HUES6 (cell line): ENCODE measurements around the gene DSTN.
A peak's percentile ranks its signal among the peaks of the same experiment; 100 is the strongest.

ENCODE experiments used
- H3K27ac ChIP-seq: 2 replicates; pipeline ENCODE4 v1.7.0; 2013; ENCODE audit warnings: low read depth, mild to moderate bottlenecking, low read length, inconsistent platforms
- H3K27me3 ChIP-seq: 2 replicates; pipeline ENCODE4 v1.6.1; 2013; ENCODE audit warnings: low read length; ENCODE audit not compliant: control insufficient read depth, insufficient read depth
- H3K36me3 ChIP-seq: 2 replicates; pipeline ENCODE4 v1.6.1; 2013; ENCODE audit warnings: low read length; ENCODE audit not compliant: control insufficient read depth, insufficient read depth
- H3K4me1 ChIP-seq: 2 replicates; pipeline ENCODE4 v1.6.1; 2013; ENCODE audit warnings: low read length; ENCODE audit not compliant: control insufficient read depth, insufficient read depth
- H3K4me3 ChIP-seq: 2 replicates; pipeline ENCODE4 v1.5.1; 2013; ENCODE audit warnings: low read depth, low read length
- H3K9ac ChIP-seq: one replicate; pipeline ENCODE4 v1.6.1; 2013; ENCODE audit warnings: mild to moderate bottlenecking, low read length
- H3K9me3 ChIP-seq: 2 replicates; pipeline ENCODE4 v1.6.1; 2013; ENCODE audit warnings: low read depth, low read length; ENCODE audit not compliant: control insufficient read depth, insufficient read depth

DSTN gene

GRCh38 chr20:17617868-17618672 lies 48.2 kb downstream of the DSTN start:
- no peak overlapping the region for H3K4me3 ChIP-seq
- H3K27me3 ChIP-seq: no peaks in the 10 kb centered on the region
- H3K36me3 ChIP-seq: peaks cover 90% of the 10 kb centered on the region
- no peak overlapping the region for H3K27ac ChIP-seq
- H3K9me3 ChIP-seq: no peaks in the 10 kb centered on the region
- H3K9ac ChIP-seq: no peak overlapping the region
- peaks cover 3% of the 10 kb centered on the region; the same call in 1 of the 2 replicates for H3K4me1 ChIP-seq

DNA sequence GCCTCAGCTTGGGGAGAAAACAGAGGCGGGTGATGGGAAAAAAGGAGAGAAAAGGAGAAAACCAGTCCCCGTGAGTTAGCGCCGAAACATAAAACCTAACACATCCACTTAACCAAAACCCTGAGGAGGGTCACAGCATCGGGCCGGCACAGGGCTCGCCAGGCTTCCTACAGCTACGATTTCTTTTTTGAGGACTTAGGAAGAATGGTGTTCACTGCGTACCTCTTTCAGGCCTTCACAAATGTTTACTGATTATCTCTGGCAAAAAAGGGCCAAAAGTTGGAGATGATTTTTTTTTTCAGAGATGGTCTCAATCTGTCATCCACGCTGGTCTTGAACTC lies 48.8 kb downstream of the DSTN start:
- Histone ChIP-seq H3K27ac (no peak overlapping the region), H3K36me3 (peaks cover 93% of the 10 kb centered on the region), H3K27me3 (no peaks in the 10 kb centered on the region), H3K9me3 (no peaks in the 10 kb centered on the region), H3K4me1 (peaks cover 3% of the 10 kb centered on the region; the same call in 1 of the 2 replicates), H3K4me3 (no peak overlapping the region), H3K9ac (no peak overlapping the region)

GRCh38 chr20:17619351-17620093 lies 49.6 kb downstream of the DSTN start:
- peaks cover 95% of the 10 kb centered on the region for H3K36me3 ChIP-seq
- H3K9me3 ChIP-seq: no peaks in the 10 kb centered on the region
- H3K9ac ChIP-seq: no peak overlapping the region
- H3K27ac ChIP-seq: no peak overlapping the region
- H3K4me1 ChIP-seq: peaks cover 3% of the 10 kb centered on the region; the same call in 1 of the 2 replicates
- H3K4me3 ChIP-seq: no peak overlapping the region
- no peaks in the 10 kb centered on the region for H3K27me3 ChIP-seq

- Histone ChIP-seq H3K4me3 (no peak overlapping the region), H3K9me3 (no peaks in the 10 kb centered on the region), H3K27ac (no peak overlapping the region), H3K9ac (no peak overlapping the region), H3K27me3 (no peaks in the 10 kb centered on the region), H3K4me1 (no peaks in the 10 kb centered on the region), H3K36me3 (peaks cover 97% of the 10 kb centered on the region)
Observed at GRCh38 chr20:17620371-17621228, 50.7 kb downstream of the DSTN start.

DNA sequence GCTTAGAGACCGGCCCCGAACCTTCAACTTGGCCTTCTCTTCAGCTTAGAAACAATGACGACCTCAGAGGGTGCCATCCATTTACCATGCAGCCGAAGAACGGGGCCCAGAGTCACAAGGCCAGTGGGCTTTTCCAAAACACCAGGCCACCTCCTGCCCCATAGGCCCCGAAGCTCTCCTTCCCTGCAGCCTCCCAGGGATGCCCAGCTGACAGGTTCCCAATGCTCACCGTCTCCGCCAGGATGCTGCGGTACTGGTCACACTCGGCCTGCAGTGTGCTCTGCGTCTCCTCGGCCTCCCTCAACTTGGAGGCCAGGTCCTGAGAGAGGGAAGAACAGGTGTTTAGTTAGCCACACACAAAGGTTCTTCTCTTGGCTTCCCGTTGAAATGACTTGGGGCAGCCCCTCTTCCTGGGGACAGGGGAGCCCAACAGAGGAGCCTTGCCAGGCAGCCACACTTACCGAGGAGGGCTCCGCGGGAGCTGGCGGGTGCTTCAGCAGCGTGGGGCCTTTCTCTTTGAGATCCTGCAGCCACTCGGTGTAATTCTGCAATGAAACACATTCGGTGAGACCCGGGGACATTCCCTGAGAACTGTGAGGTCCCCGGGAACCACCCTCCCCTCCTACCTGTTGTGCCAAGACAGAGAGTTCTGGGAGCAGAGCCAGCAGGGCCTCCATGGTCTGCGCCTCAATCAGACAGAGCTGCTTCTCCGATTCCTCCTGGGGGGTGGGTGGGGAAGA lies 51.5 kb downstream of the DSTN start:
- Histone ChIP-seq H3K9me3 (no peaks in the 10 kb centered on the region), H3K9ac (no peak overlapping the region), H3K27ac (no peak overlapping the region), H3K4me1 (no peaks in the 10 kb centered on the region), H3K36me3 (peaks cover 97% of the 10 kb centered on the region), H3K27me3 (no peaks in the 10 kb centered on the region), H3K4me3 (no peak overlapping the region)

DNA sequence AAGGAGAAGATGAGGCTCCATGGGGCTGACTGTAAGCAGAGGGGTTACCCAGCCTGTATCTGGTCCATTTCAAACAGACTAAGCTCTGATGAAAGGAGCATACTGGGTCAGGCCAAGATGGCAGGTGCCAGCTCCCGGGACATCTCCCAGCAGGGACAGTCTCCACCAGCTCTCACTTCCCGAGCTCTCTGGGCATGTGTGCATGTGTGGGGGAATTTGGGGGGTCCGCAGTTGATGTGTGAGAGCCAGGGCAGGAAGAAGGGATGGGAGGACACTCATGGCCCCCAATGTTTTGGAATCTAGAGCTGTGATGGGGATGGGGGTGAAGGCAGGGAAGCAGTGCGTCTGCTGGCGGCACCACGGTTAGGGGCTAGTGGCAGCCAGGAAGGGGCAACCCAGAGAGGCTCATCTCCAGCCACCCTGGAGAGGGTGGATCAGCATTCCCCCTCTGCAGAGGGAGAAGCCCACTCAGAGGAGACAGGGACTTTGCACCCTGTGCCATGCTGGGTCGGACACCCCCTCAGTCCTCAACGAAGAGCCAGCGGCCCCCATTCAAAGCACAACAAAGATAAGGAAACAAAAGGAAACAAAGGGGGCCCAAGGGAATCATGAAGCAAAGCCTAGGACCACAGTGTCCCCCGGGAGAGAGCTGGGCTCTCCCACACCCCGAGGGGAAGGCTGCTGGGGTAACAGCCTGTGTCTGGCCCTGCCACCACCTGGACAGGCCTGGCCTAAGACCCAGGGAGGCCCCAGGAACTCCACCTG lies 52.4 kb downstream of the DSTN start:
- Histone ChIP-seq H3K4me3 (no peak overlapping the region), H3K27me3 (no peaks in the 10 kb centered on the region), H3K36me3 (peaks cover 97% of the 10 kb centered on the region), H3K4me1 (no peaks in the 10 kb centered on the region), H3K27ac (no peak overlapping the region), H3K9me3 (no peaks in the 10 kb centered on the region), H3K9ac (no peak overlapping the region)

- Histone ChIP-seq H3K9me3 (no peaks in the 10 kb centered on the region), H3K4me3 (no peak overlapping the region), H3K36me3 (peaks cover 98% of the 10 kb centered on the region), H3K4me1 (no peaks in the 10 kb centered on the region), H3K27me3 (no peaks in the 10 kb centered on the region), H3K9ac (no peak overlapping the region), H3K27ac (no peak overlapping the region)
Observed at GRCh38 chr20:17622851-17623508, 53.1 kb downstream of the DSTN start.

DNA sequence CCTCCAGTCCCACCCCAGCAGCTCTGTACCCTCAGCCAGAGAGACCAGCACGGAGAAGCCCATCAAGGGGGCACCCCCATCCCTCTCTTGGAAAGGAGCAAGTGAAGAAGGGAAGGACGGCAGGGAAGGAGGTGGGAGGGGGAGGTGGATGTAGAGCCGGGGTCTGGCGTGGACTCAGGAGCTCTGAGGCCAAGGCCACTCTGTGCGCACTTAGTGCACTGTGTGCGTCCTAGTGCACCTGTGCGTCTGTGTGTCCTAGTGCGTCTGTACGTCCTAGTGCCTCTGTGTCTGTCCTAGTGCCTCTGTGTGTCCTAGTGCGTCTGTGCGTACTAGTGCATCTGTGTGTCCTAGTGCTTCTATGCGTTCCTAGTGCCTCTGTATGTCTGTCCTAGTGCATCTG lies 54.2 kb downstream of the DSTN start:
- Histone ChIP-seq H3K27ac (no peak overlapping the region), H3K9me3 (no peaks in the 10 kb centered on the region), H3K9ac (no peak overlapping the region), H3K4me3 (no peak overlapping the region), H3K36me3 (peaks cover 98% of the 10 kb centered on the region), H3K4me1 (no peaks in the 10 kb centered on the region), H3K27me3 (no peaks in the 10 kb centered on the region)

DNA sequence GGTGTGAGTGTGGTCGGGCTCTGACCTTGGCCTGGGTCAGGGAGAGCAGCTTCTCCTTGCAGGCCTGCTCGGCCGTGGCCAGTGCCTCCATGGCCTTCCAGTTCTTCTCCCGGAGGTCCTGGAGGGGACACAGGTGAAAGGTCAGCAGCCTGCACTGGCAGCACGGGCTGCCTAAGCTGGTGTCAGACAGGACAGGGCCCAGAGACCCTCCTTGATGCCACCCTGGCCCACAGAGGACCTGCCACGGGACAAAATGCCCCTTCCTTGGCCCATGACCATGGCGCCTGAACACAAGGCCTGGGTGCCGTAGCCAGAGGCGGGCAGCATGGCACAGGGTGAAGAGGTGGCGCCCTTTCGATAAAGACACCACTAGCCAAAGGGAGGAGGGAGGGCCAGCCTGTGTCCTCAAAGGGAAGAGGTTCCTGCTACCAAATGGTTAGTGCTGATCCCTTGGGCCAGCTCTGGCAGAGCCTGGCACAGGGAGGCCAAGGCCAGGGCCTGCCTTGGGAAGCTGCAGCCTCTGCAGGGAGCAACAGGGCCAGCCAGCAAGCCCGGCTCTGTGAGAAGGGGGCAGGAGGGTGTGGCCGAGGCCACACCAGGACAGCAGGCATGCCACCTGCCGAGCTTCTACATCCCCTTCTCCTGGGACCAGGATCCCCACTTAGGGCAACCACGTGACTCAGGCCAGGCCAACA lies 54.8 kb downstream of the DSTN start:
- Histone ChIP-seq H3K36me3 (peaks cover 98% of the 10 kb centered on the region), H3K4me1 (no peaks in the 10 kb centered on the region), H3K9me3 (no peaks in the 10 kb centered on the region), H3K27ac (no peak overlapping the region), H3K9ac (peak overlapping the region; percentile 10), H3K4me3 (no peak overlapping the region), H3K27me3 (no peaks in the 10 kb centered on the region)
